ENCODE data around the gene ICAM2.

The ICAM2 gene

DNA sequence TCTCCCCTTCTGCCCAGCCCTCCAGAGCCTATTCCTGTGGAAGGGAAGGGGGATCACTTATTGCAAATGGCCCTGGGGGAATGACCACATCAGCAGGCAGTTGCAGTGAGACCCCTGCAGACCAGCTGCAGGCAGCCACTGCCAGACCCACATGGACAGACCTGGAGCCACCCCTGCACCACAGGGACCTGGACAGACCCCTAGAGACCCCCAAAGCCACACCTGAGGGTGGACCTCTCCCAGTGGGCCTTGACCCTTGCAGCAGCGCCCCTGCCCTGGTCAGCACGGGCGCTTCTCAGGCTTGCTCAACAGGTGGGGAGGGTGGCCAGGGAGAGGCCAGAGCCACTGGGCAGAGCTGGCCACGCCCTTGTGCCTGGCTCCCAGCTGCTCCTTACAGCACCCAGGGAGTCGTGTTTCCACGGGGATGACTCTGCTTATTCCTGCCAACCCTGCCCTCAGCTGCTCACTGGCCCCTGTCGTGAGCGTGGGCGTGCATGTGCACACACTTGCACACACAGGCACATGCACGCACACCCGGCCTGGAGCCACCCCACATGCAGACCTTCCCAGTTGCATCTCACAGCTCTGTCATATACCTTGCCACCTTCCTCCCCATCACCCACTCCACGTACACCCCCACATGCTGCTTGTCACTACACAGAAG, 46.4 kb downstream of the ICAM2 start:
- peak in 1 of 2 experiments; percentile 47 for DNase-seq

DNA sequence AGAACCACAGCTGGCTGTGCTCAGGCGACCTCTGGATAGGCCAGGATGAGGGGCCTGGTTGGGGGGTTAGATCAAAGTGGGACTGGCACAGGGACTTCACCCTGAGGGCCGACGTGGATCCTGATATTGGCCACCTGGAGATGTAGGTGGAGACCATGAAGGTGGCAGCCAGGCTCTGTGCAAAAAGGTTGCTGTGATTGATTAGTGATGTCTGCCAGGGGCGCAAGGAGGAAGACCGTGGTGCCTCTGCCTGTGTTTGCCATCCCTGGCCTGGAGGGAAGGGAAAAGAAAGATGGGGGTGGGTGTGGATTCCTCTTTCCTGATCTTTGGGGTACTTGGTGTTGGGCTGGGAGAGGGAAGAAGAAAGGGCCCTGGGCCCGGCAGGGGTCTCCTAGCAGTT, 47.2 kb downstream of the ICAM2 start:
- DNase-seq, result no peak

DNA sequence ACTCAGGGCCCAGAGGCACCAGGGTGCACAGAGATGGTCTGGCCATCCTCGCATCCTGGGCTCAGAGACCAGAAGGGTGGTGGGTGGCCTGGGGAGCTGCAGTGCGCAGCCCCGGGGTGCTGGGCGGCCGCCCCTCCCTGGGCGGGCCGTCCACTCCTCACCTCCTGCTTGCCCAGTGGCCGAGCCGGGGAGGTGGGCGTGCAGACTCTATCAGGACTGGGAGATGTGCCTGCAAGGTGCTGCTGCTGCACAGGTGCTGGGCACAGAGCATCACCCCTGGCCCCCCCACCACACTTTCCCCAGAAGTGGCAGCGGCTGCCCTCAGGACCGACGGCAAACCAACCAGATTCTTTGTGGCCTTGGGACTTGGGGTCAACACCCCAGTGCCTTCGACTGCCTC, 47.6 kb downstream of the ICAM2 start, which contains the start of gene SCN4A:
SCN4A (minus strand) TSS at position 123 of the 400 bp plus-strand sequence; CDS start at position 46, 77 bp downstream.
- no peak for DNase-seq

DNA sequence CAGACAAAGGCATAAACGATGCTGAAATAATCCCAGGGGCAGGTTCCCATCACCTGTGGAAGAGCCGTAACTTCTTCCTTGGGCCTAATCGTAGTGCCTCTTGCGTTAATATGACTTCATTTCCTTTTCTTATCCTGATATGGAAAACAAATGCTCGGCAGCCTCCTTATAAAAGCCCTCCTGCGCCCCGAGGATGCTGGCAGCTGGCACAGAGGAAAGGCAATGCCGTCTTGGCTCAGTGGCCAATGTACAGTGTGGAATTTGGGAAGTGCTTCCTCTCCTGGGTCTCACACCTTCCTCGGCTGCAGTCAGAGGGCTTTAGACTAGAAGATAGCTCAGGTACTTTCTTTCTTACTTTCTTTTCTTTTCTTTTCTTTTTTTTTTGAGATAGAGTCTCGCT, 51.2 kb downstream of the ICAM2 start:
- DNase-seq, result no peak

DNA sequence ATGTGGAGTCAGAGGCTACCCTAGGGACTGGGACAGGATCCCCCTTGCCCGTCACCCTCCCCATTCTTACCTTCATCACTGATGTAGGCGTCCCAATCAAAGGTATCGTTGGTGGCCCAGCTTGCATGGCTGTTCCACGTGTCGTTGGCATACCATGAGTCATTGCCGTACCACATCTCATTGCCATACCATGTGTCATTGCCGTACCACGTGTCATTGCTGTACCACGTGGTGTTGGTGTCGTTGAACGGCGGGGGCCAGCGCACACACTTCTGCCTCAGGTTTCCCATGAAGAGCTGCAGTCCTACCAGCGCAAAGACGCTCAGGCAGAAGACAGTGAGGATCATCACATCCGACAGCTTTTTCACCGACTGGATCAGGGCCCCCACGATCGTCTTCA, 52.5 kb downstream of the ICAM2 start:
- DNase-seq, result no peak

DNA sequence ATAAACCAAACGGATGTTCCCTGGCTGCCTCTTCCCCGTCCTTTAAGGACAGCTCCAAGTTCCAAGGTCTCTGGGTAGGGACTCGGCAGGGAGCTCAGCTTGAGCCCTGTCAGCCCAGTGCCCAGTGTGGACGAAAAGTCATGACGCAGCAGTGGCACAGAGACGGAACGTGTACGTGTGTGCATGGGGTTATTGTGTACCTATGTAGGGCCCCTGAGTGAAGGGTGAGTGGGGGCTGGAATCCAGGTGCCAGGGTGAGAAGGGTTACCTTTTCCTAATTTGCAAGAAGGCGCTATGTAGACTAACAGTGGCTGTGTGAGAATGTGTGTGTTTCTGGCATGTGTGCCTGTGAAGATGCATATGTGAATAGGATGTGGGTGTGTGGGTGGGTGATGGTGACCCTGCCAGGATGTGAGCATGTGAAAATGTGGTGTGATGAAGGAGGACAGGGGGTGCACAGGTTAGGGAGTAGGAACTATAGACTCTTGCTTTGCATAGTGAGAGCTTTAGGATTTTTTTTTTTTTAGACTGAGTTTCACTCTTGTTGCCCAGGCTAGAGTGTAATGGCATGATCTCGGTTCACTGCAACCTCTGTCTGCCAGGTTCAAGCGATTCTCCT, 53.7 kb downstream of the ICAM2 start:
- no peak for DNase-seq

DNA sequence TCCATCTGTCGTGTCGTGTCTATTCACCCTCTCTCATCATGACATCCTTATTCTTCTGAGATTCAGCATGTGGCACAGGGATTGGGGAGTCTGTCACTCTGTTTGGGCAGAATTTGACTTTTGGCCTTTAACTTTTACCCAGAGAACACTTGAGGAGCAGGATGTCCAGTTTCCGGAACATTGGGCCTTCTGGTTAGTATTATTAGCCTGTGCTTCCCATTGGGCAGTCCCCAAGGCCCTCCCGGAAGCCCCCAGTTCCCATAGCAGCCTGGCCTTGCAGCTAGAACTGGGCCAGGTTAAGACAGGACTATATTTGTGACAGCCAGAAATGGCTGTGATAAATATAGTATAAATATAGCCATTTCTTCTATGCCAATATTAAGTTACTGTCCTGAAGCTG, 57.3 kb downstream of the ICAM2 start:
- no peak for DNase-seq

DNA sequence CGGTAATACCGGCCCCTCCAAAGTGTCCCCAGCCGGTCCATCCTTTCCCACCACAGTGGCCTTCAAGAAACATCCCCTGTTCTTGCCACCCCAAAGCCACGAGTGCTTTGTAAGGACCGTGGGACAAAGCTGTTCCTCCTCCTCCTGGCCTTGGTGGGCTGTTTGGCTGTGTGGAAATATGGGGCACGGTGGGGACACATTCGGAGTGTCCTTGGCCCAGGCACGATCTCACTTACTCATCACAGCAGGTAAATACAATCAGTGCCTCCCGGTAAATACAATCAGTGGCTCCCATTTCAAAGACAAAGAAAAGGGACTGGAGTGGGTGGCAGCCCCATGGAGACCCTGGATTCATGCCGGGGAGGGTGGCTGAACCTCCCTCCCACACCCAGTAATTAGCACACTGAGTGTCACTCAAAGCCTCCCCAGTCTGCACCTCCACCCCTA, 58.1 kb downstream of the ICAM2 start:
- DNase-seq, result no peak

DNA sequence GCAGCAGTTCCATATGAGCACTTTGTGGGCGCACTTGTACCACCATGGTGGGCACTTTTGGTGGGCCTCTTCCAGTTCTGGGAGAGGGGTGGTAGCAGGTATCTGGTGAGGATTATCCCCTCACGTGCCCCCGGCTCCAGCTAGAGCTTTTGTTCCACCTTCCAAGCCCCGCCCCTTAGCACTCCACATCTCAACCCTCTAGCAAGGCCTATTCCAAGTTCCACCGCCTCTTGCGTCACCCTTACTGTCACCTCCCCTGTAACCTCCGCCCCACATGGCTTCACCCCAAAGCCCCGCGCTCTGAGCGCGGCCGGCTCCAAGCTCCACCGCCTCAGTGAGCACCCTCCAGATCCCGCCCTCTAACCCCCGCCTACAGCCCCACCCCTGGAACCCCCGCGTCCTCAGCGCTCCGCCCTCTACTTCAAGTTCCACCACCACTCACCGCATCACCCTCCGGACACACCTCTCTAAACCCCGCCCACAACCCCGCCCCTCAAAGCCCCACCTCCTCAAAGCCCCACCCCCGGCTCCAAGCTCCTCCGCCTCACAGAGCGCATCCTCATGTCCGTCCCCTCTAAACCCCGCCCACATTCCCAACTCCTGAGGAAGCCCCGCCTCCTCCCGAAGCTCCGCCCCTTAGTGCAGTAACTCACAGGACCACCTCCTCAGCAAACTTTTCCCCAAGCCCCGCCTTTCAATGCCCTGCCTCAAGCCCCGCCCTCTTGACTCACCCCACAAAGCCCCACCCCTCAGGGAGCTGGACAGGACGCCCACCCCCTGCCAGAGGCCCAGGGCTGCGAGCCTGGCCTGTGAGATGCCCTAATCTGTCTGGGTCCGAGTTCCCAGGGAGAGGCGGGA, 58.8 kb downstream of the ICAM2 start:
- DNase-seq, result no peak

DNA sequence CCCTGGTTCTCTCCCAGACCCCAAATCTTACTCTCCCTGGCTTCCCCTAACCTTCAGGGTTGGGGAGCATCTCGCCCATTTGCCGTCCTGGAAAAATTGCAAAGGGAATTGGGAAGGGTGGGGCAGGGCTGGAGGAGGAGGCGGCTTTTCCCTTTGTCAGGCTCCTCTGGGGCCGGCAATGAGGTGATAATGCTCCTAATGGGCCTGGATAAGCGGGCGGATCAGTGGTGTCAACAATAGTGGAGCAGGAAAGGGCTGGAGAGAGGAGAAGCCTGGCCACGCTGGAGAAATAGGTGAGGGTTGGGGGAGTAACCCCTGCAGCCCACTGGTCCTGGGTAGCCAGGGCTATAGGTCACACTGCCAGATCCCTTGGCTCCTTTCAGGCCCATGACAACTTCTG, 60.0 kb downstream of the ICAM2 start:
- DNase-seq, result no peak

DNA sequence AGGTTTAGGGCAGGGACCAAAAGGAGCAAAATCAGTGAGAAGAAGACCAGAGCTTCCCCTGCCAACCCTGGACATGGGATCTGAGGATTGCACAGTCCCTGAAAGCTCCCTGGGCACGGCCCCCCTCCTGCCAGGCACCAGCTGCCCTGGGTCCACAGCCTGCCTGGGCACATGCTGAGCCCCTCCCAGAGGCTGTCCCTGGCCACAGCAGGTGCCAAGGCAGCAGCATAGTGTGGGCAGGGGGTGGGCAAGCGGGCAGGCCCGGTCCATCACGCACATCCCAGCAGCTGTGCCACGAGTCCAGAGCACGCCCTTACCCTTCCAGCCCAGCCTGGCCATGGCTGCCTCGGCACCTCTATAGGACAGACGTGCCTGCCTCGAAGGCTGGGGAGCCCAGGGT, 60.4 kb downstream of the ICAM2 start:
- no peak for DNase-seq

DNA sequence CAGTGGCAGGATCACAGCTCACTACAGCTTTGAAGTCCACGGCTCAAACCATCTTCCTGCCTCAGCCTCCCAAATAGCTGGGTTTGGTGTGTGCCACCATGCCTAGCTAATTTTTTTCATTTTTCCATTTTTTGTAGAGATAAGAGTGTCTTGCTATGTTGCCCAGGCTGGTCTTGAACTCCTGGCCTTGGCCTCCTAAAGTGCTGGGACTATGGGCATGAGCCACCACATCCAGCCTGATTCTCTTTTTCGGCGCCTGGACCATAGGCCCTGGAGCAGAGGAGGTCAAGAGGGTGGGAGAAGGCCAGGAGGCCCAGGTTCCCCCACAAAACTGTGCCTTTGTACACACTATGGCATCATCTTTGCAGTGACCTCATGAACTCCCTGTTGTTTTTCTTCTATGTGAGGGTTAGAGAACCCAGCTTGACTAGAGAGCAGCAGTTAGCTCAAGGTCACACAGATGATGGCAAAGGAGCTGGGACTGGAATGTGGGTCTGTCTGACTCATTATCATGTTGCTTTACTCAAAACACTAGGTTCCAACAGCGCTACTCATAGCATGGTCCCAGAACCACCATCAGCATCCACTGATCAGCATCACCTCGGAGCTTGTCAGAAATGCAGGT, 64.0 kb downstream of the ICAM2 start:
- no peak for DNase-seq

DNA sequence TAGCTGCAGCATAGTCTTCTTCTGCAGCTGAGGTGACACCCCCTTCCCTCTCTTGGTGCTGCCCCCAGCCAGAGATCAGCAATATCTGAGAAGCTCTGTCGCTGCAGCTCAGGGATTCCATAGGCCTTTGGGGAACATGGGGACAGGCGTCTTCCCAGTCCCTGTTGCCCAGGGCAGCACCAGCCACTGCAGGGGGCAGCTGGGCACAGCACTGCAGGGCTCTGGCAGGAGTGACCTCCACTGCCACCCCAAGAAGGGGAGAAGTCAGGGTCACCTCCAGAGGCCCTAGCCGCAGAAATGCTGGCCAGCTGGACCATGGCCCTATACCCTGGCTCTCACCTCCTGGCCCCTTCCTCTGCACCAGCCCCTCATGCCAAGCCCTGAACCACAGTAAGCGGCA, 64.6 kb downstream of the ICAM2 start:
- no peak for DNase-seq

DNA sequence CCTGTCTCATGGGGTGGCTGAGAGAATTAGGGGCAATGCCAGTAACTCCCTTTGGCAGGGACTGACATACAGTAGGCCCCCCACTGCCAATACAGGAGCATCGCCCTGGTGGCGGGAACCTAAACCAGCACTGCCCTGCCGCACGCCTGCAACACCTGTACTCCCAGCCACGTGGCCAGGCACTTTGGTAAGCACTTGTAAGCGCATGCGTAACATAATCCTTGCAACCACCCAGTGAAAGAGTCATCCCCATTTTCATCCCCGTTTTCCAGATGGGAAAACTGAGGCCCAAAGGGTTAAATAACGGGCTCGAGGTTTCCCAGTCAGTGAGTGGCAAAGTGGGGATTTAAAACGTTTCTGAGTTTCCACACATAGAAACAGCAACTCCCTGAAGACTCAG, 65.2 kb downstream of the ICAM2 start:
- DNase-seq, result no peak

DNA sequence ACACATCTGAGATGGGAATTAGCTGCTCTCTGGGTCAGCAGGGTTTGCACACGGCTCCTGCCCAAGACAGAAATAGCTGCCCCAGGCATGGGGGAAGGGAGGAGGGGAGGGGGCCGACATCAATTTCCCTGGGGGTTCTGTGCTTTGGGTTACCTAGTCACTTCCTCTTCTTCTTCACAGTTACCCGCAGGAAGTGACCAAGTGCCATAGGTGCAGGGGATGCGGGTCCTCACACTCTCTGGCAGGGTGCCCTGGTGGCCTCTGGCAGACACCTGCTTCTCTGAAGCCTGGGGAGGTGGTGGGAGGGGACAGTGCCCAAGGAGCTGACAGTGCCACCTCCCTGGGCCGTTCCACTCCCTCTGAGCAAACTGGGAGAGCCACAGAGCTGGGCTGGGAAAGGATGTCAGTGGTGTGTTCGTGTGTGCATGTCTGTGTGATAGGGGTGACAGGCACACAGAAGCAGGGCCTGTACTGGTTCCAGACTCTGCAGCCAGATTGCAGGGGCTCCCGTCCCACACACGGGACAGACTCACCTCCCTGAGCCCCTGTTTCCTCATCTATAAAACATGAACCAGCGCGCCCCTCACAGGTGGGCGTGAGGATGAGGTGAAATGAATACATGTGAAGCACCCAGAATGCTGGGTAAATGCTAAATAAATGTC, 65.9 kb downstream of the ICAM2 start:
- DNase-seq, result no peak

Data from SW 1271 (cell line).